ENCODE data around the gene ANAPC1.
"Not testable (repeated sequence)": the region's sequence is repeated elsewhere in the genome, so short reads cannot be mapped to it uniquely, and the experiment has no call there.

DNA sequence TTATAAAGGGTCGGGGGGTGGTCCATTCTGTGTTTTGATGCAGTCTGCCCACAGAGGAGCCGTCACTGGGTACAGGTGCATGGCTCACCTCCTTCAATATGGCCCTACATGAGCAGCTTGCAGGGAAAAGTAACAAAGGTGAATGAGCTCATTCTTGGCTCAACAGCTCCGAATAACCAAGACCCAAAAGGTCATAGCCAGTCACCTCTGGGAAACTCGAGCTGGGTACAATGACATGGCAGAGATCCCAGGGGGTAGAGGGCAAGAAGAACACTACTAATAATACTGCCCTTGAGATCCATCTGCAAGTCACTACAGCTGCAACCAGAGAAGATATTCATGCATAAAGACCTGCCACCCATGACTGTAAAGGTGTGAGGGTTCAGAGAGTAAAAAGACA, 106.8 kb downstream of the ANAPC1 start:
- not testable (repeated sequence) for TF ChIP-seq POLR2AphosphoS5 (IDR thresholded peaks at IDR 0.05; ENCODE audit: low read depth, low read length); RAD21 (IDR thresholded peaks at IDR 0.05; ENCODE audit: low read length); YY1 (IDR thresholded peaks at IDR 0.05; ENCODE audit: low read depth); TAF1 (IDR thresholded peaks at IDR 0.05; ENCODE audit: borderline replicate concordance, low read depth, low read length); EZH2phosphoT487 (IDR thresholded peaks at IDR 0.05; ENCODE audit: borderline replicate concordance, low read depth); RFX5 (IDR thresholded peaks at IDR 0.05; ENCODE audit: low read length); SIN3A (IDR thresholded peaks at IDR 0.05; ENCODE audit: borderline replicate concordance, low read depth, low read length); FOXJ3 (CRISPR knock-in tag; IDR thresholded peaks at IDR 0.05); CHD2 (IDR thresholded peaks at IDR 0.05; ENCODE audit: low read length, partially characterized antibody)
- TF ChIP-seq, protein P1, sequence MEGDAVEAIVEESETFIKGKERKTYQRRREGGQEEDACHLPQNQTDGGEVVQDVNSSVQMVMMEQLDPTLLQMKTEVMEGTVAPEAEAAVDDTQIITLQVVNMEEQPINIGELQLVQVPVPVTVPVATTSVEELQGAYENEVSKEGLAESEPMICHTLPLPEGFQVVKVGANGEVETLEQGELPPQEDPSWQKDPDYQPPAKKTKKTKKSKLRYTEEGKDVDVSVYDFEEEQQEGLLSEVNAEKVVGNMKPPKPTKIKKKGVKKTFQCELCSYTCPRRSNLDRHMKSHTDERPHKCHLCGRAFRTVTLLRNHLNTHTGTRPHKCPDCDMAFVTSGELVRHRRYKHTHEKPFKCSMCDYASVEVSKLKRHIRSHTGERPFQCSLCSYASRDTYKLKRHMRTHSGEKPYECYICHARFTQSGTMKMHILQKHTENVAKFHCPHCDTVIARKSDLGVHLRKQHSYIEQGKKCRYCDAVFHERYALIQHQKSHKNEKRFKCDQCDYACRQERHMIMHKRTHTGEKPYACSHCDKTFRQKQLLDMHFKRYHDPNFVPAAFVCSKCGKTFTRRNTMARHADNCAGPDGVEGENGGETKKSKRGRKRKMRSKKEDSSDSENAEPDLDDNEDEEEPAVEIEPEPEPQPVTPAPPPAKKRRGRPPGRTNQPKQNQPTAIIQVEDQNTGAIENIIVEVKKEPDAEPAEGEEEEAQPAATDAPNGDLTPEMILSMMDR (IDR thresholded peaks at IDR 0.05) = not testable (repeated sequence)
- TF ChIP-seq, protein P2, sequence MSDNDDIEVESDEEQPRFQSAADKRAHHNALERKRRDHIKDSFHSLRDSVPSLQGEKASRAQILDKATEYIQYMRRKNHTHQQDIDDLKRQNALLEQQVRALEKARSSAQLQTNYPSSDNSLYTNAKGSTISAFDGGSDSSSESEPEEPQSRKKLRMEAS (IDR thresholded peaks at IDR 0.05; ENCODE audit: low read depth) = not testable (repeated sequence)
- TF ChIP-seq, protein P3, sequence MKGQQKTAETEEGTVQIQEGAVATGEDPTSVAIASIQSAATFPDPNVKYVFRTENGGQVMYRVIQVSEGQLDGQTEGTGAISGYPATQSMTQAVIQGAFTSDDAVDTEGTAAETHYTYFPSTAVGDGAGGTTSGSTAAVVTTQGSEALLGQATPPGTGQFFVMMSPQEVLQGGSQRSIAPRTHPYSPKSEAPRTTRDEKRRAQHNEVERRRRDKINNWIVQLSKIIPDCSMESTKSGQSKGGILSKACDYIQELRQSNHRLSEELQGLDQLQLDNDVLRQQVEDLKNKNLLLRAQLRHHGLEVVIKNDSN (IDR thresholded peaks at IDR 0.05; ENCODE audit: borderline replicate concordance, low read depth) = not testable (repeated sequence)

Data from SK-N-SH (cell line).